K562 (cell line): Measurements from ENCODE around the gene MALRD1. TPM values are rescaled to one million over a fixed set of nuclear protein-coding genes. Genes with fewer than 3 reads are reported as not detected.

Experiments used
- ATAC-seq: fragments of 200-7000 bp; cut with Tn5 transposase; 3 replicates; pipeline ENCODE4 v1.9.1; 2020; ENCODE audit warnings: moderate library complexity
- BruUV-seq: library from RNA; stranded (reverse); fragments of 400-500 nt; replicated peaks from 2 replicates; lab custom pipeline; 2021; lab: Mats Ljungman, UMichigan
- CTCF ChIA-PET: fragments of 300-600 bp; formaldehyde crosslinking; extraction: SDS; loops from one replicate; lab custom pipeline; 2021; ENCODE audit warnings: low intra/inter-chr PET ratio; lab: Yijun Ruan, JAX
- POLR2A ChIA-PET: fragments of 300-600, 350-650 bp; sonication (Branson Sonifier 250); formaldehyde crosslinking; extraction: SDS; loops from one replicate; lab custom pipeline; 2021; ENCODE audit warnings: antibody characterized with exemption, inconsistent platforms; lab: Yijun Ruan, JAX
- DNase-seq, 4 experiments: peaks; one replicate each; pipeline versions ENCODE4 v3.0.0 to v3.0.0-alpha.2; 2011 to 2018; ENCODE audit warnings: low spot score in 3 of 4, mixed read lengths in 3 of 4; ENCODE audit errors: extremely low read depth in 1 of 4
- FAIRE-seq: peaks from 2 replicates; lab custom pipeline; 2011; peaks lifted over from hg19 to GRCh38; lab: Jason Lieb, UNC
- H2AFZ ChIP-seq: 2 replicates; pipeline ENCODE4 v1.6.0; 2011; ENCODE audit warnings: low read depth, low read length, control low read depth, inconsistent platforms
- H3K27ac ChIP-seq: fragments of 200-600 bp; 3 replicates; pipeline ENCODE4 v1.8.0; 2011; ENCODE audit warnings: low read depth, mild to moderate bottlenecking, control low read depth, inconsistent platforms, low read length, moderate library complexity, mixed read lengths; ENCODE audit errors: extremely low read depth
- H3K27me3 ChIP-seq, 2 experiments: fragments of 300-600 bp in 1 of 2; 2 replicates in 1 of 2; 3 replicates in 1 of 2; pipeline versions ENCODE4 v1.6.0 to v1.8.0; 2011; ENCODE audit warnings: inconsistent platforms in 2 of 2, low read length in 2 of 2, mild to moderate bottlenecking in 1 of 2, mixed read lengths in 1 of 2, moderate library complexity in 1 of 2; ENCODE audit not compliant: control insufficient read depth in 2 of 2, insufficient read depth in 2 of 2
- H3K36me3 ChIP-seq: fragments of 300-600 bp; 3 replicates; pipeline ENCODE4 v1.8.0; 2011; ENCODE audit warnings: mild to moderate bottlenecking, low read length, inconsistent platforms; ENCODE audit not compliant: control insufficient read depth, insufficient read depth
- H3K4me1 ChIP-seq, 2 experiments: fragments of 200-600 bp in 1 of 2; replicated peaks in 1 of 2; 2 replicates in 1 of 2; 3 replicates in 1 of 2; pipeline versions ENCODE4 v1.5.1 to v1.8.0; 2011; ENCODE audit warnings: inconsistent platforms in 2 of 2, low read length in 2 of 2, mild to moderate bottlenecking in 1 of 2, mixed read lengths in 1 of 2, moderate library complexity in 1 of 2; ENCODE audit not compliant: control insufficient read depth in 2 of 2, insufficient read depth in 2 of 2
- H3K4me2 ChIP-seq: 2 replicates; pipeline ENCODE4 v1.6.1; 2011; ENCODE audit warnings: low read length, control low read depth, inconsistent platforms, mixed read lengths; ENCODE audit not compliant: insufficient read depth
- H3K4me3 ChIP-seq: fragments of 200-600 bp; sonication (generic), shearing (Covaris generic); 2 replicates; pipeline ENCODE4 v1.5.1; 2016; ENCODE audit warnings: control low read depth, inconsistent platforms
- H3K79me2 ChIP-seq: fragments of 200-600 bp; 3 replicates; pipeline ENCODE4 v1.8.0; 2011; ENCODE audit warnings: low read length, inconsistent platforms; ENCODE audit not compliant: control insufficient read depth, insufficient read depth
- H3K9ac ChIP-seq, 2 experiments: 2 replicates each; pipeline versions ENCODE4 v1.6.0 to v1.6.1; 2011; ENCODE audit warnings: low read depth in 2 of 2, low read length in 2 of 2, control low read depth in 1 of 2, inconsistent platforms in 1 of 2, mild to moderate bottlenecking in 1 of 2, mixed read lengths in 1 of 2; ENCODE audit not compliant: insufficient read depth in 1 of 2
- H3K9me1 ChIP-seq: one replicate; pipeline ENCODE4 v1.6.0; 2011; ENCODE audit warnings: inconsistent platforms, mild to moderate bottlenecking, low read length, moderate library complexity; ENCODE audit not compliant: control insufficient read depth, insufficient read depth
- H3K9me3 ChIP-seq: replicated peaks from 2 replicates; pipeline ENCODE4 v1.5.1; 2011; ENCODE audit warnings: low read depth, low read length, inconsistent platforms; ENCODE audit not compliant: control insufficient read depth, insufficient read depth
- H4K20me1 ChIP-seq: replicated peaks from 2 replicates; pipeline ENCODE4 v1.6.1; 2011; ENCODE audit warnings: low read length, inconsistent platforms, mixed read lengths; ENCODE audit not compliant: control insufficient read depth, insufficient read depth
- CUX1 ChIP-seq: fragments of 200-800 bp; sonication (Bioruptor generic); IDR thresholded peaks from 2 replicates; pipeline ENCODE4 v1.6.1; 2016; ENCODE audit warnings: missing genetic modification characterization, missing compliant biosample characterization
- EGR1 ChIP-seq: fragments of 450-650 bp; conservative IDR thresholded peaks from 2 replicates; pipeline ENCODE4 v1.6.1; 2017; ENCODE audit warnings: mild to moderate bottlenecking
- ELK1 ChIP-seq: sonication (generic); formaldehyde crosslinking; IDR thresholded peaks from 2 replicates; pipeline ENCODE4 v1.8.1; 2022; ENCODE audit warnings: missing genetic modification reagents
- FOXJ2 ChIP-seq: fragments of 200-800 bp; sonication (Bioruptor generic); IDR thresholded peaks from 2 replicates; pipeline ENCODE4 v1.6.1; 2016; ENCODE audit warnings: missing genetic modification characterization, missing compliant biosample characterization
- HMGN3 ChIP-seq: IDR thresholded peaks from 2 replicates; pipeline ENCODE4 v1.6.1; 2011; ENCODE audit warnings: borderline replicate concordance, low read depth, mild to moderate bottlenecking, mixed read lengths, low read length; ENCODE audit not compliant: insufficient read length; ENCODE audit errors: extremely low read depth
- IFI16 ChIP-seq: fragments of 250-450 bp; sonication (Bioruptor Pico); IDR thresholded peaks from 2 replicates; pipeline ENCODE4 v2.1.2; 2022; ENCODE audit warnings: mild to moderate bottlenecking, inconsistent platforms
- MYNN ChIP-seq, 2 experiments: sonication (generic); formaldehyde crosslinking in 1 of 2; IDR thresholded peaks; 2 replicates each; pipeline versions ENCODE4 v1.5.0 to v1.6.1; 2016 to 2020; ENCODE audit warnings: antibody characterized with exemption in 1 of 2, missing genetic modification reagents in 1 of 2
- NFE2 ChIP-seq: IDR thresholded peaks from 2 replicates; pipeline ENCODE4 v1.6.1; 2014; ENCODE audit warnings: antibody characterized with exemption, low read depth
- PHB ChIP-seq: fragments of 250-450 bp; sonication (Bioruptor Pico); IDR thresholded peaks from 2 replicates; pipeline ENCODE4 v1.5.0; 2021
- TEAD4 ChIP-seq, 2 experiments: sonication (generic) in 1 of 2; formaldehyde crosslinking in 1 of 2; IDR thresholded peaks; 2 replicates each; pipeline versions ENCODE4 v1.6.1 to v1.8.0; 2012 to 2022; ENCODE audit warnings: borderline replicate concordance in 1 of 2, inconsistent platforms in 1 of 2, low read length in 1 of 2, mild to moderate bottlenecking in 1 of 2, missing genetic modification reagents in 1 of 2
- ZBTB7A ChIP-seq: IDR thresholded peaks from 2 replicates; pipeline ENCODE4 v1.6.1; 2011; ENCODE audit warnings: low read depth, mild to moderate bottlenecking, low read length, moderate library complexity, borderline replicate concordance; ENCODE audit not compliant: control insufficient read depth
- ZNF431 ChIP-seq: sonication (generic); formaldehyde crosslinking; IDR thresholded peaks from 2 replicates; pipeline ENCODE4 v1.8.0; 2022; ENCODE audit warnings: mild to moderate bottlenecking, missing genetic modification reagents
- ZNF561 ChIP-seq: fragments of 450-650 bp; formaldehyde crosslinking; conservative IDR thresholded peaks from 2 replicates; pipeline ENCODE4 v1.4.0; 2020; ENCODE audit warnings: mild to moderate bottlenecking, moderate library complexity
- ZNF583 ChIP-seq: fragments of 250-450 bp; sonication (Bioruptor Pico); IDR thresholded peaks from 2 replicates; pipeline ENCODE4 v1.4.0; 2020
- WGBS: fragments of 100-300 bp; shearing (Covaris generic); methylation state at CpG from one replicate; pipeline ENCODE4 v1.1.6; 2016; ENCODE audit warnings: low coverage, mixed read lengths; ENCODE audit not compliant: insufficient coverage; ENCODE audit errors: missing lambda C conversion rate; 5-methylcytosine and 5-hydroxymethylcytosine counted together
- in situ Hi-C: fragments of 300-500 bp; cut with MboI; formaldehyde crosslinking; loops from 4 replicates; pipeline ENCODE4 v1.15.0; 2018; ENCODE audit warnings: inconsistent platforms, mixed read lengths
- intact Hi-C: fragments of 100-400 bp; cut with micrococcal nuclease; formaldehyde crosslinking; loops from 2 replicates; pipeline ENCODE4 v1.14.2; 2022
- polyA plus RNA-seq, 8 experiments: library from polyadenylated mRNA; depleted of rRNA in 4 of 8; stranded (reverse) in 5 of 8; unstranded in 3 of 8; fragments of >200 nt; fragmentation: Nextera tagmentation in 2 of 8; fragmentation: Illumina TruSeq in 1 of 8; extraction: Ambion mirVana in 2 of 8; extraction: Trizol in 1 of 8; gene quantifications; 2 replicates each; pipeline versions ENCODE4 v1.2.1 to v1.2.3, GENCODE V29; 2011 to 2014; ENCODE audit warnings: inconsistent platforms in 1 of 8, missing spikeins in 1 of 8
- total RNA-seq, 7 experiments: library from RNA; depleted of rRNA in 6 of 7; stranded (reverse); fragments of >200 nt in 6 of 7; fragmentation: Illumina TruSeq in 2 of 7; extraction: Trizol in 2 of 7; gene quantifications; 2 replicates each; pipeline versions ENCODE4 v1.2.1 to v1.2.3, GENCODE V29; 2011 to 2021; ENCODE audit warnings: low replicate concordance in 1 of 7

The MALRD1 gene
- total and polyA plus RNA-seq, 9 of the 15 experiments (the other 6 are each of a cell fraction or from before 2014, with no cell fraction given) = not detected

- no peak for TF ChIP-seq EGR1
- TF ChIP-seq, all 486 proteins: peak for 0
Observed at GRCh38 chr10:19702215-19702614, 653.6 kb downstream of the MALRD1 start (continued).

GRCh38 chr10:19704544-19704943 lies 655.9 kb downstream of the MALRD1 start:
- DNase-seq = no peak
- ChIA-PET POLR2A (no interaction called here), CTCF (no interaction called here)
- intact Hi-C loops = no loop called here
- Histone ChIP-seq H3K27me3 (no peaks in the 10 kb centered on the region), H3K27ac (no peak overlapping the region), H3K9me3 (no peaks in the 10 kb centered on the region), H3K79me2 (no peaks in the 10 kb centered on the region), H3K9me1 (no peaks in the 10 kb centered on the region), H3K4me2 (no peak overlapping the region), H3K36me3 (no peaks in the 10 kb centered on the region), H3K9ac (no peak overlapping the region), H3K4me3 (no peak overlapping the region), H2AFZ (no peak overlapping the region), H4K20me1 (no peaks in the 10 kb centered on the region), H3K4me1 (no peaks in the 10 kb centered on the region)
- no TSS peak for BruUV-seq
- WGBS = 0% methylated on average over 2 of the region's 2 CpGs
- in situ Hi-C loops = no loop called here
- no peak for FAIRE-seq
- ATAC-seq = no peak
- TF ChIP-seq CUX1 (CRISPR knock-in tag) (no peak), PHB (CRISPR knock-in tag) (no peak), NFE2 (no peak), ELK1 (CRISPR knock-in tag) (no peak), ZNF561 (no peak), FOXJ2 (tag) (no peak), ZNF583 (CRISPR knock-in tag) (no peak), ZNF431 (CRISPR knock-in tag) (no peak), MYNN (IDR thresholded peaks at IDR 0.05) (no peak), MYNN (CRISPR knock-in tag; IDR thresholded peaks at IDR 0.05) (no peak), HMGN3 (no peak), ZBTB7A (no peak), IFI16 (CRISPR knock-in tag) (no peak), TEAD4 (IDR thresholded peaks at IDR 0.05; ENCODE audit: low read length) (no peak), TEAD4 (CRISPR knock-in tag; IDR thresholded peaks at IDR 0.05; ENCODE audit: borderline replicate concordance) (no peak)
